Measurements from ENCODE around the gene CHCHD3.

- TF ChIP-seq ESRRA (CRISPR knock-in tag; IDR thresholded peaks at IDR 0.05; ENCODE audit: borderline replicate concordance) (no peak), PRRX2 (CRISPR knock-in tag; IDR thresholded peaks at IDR 0.05) (no peak)
Observed at GRCh38 chr7:133022661-133023060, 59.2 kb downstream of the CHCHD3 start.

Data from WTC11 (cell line).